Mucosa of rectum (tissue), 2 donors: Measurements from ENCODE around the gene EIF1AX.
"Not testable (repeated sequence)": the region's sequence is repeated elsewhere in the genome, so short reads cannot be mapped to it uniquely, and the experiment has no call there.

Experiments
- H3K27ac ChIP-seq, 2 donors: one replicate each; pipeline ENCODE4 v1.7.0; 2013; ENCODE audit warnings: inconsistent platforms in 2 of 2, low read depth in 2 of 2, low read length in 2 of 2
- H3K27me3 ChIP-seq, 2 donors: one replicate each; pipeline ENCODE4 v1.7.0; 2013; ENCODE audit warnings: low read length in 2 of 2; ENCODE audit not compliant: control insufficient read depth in 2 of 2, insufficient read depth in 2 of 2
- H3K36me3 ChIP-seq, 2 donors: one replicate each; pipeline ENCODE4 v1.7.0; 2013; ENCODE audit warnings: low read length in 2 of 2; ENCODE audit not compliant: control insufficient read depth in 2 of 2, insufficient read depth in 2 of 2
- H3K4me1 ChIP-seq, 2 donors: one replicate each; pipeline ENCODE4 v1.7.0; 2013; ENCODE audit warnings: low read length in 2 of 2, mild to moderate bottlenecking in 1 of 2; ENCODE audit not compliant: control insufficient read depth in 2 of 2, insufficient read depth in 2 of 2
- H3K4me3 ChIP-seq, 2 donors: one replicate each; pipeline ENCODE4 v1.7.0; 2013; ENCODE audit warnings: low read length in 2 of 2
- H3K9ac ChIP-seq, 2 donors: one replicate each; pipeline ENCODE4 v1.7.0; 2013; ENCODE audit warnings: low read length in 2 of 2, low read depth in 1 of 2, mild to moderate bottlenecking in 1 of 2
- H3K9me3 ChIP-seq, 2 donors: one replicate each; pipeline ENCODE4 v1.7.0; 2013; ENCODE audit warnings: low read length in 2 of 2; ENCODE audit not compliant: control insufficient read depth in 2 of 2
- donor health status: healthy.
- donor health status: Normal muscosa, but diverticular disease.

Gene EIF1AX

GRCh38 chrX:20141281-20142220, at the start of gene EIF1AX:
Gene EIF1AX (minus strand): TSS chrX:20141838. CDS start chrX:20141640, 198 bp downstream.
- H3K9ac ChIP-seq: peak within 1 kb of the TSS; percentile 81 to 93
- peak within 1 kb of the TSS; percentile 87 to 89 for H3K27ac ChIP-seq
- H3K27me3 ChIP-seq: no peaks in the 10 kb centered on the region
- no peaks in the 10 kb centered on the region for H3K9me3 ChIP-seq
- H3K4me3 ChIP-seq: peak within 1 kb of the TSS; percentile 84 to 88
- H3K4me1 ChIP-seq: peaks cover 6 to 9% of the 10 kb centered on the region in 2 donors
- H3K36me3 ChIP-seq: peaks cover 7 to 10% of the 10 kb centered on the region in 2 donors

- Histone ChIP-seq H3K4me1 (no peaks in the 10 kb centered on the region), H3K4me3 (no peak overlapping the region), H3K27ac (no peak overlapping the region), H3K27me3 (no peaks in the 10 kb centered on the region), H3K9me3 (no peaks in the 10 kb centered on the region), H3K9ac (no peak overlapping the region), H3K36me3 (peaks cover 0 to 5% of the 10 kb centered on the region in 2 donors)
These were observed 47.5 kb upstream of the EIF1AX start for GRCh38 chrX:20189171-20189570.

GRCh38 chrX:20181598-20182329, 40.1 kb upstream of the EIF1AX start:
- H3K27ac ChIP-seq: no peak overlapping the region
- H3K36me3 ChIP-seq: peaks cover 0 to 3% of the 10 kb centered on the region in 2 donors
- H3K27me3 ChIP-seq: no peaks in the 10 kb centered on the region
- no peaks in the 10 kb centered on the region for H3K9me3 ChIP-seq
- H3K4me3 ChIP-seq: no peak overlapping the region
- H3K9ac ChIP-seq: no peak overlapping the region
- H3K4me1 ChIP-seq: no peaks in the 10 kb centered on the region

GRCh38 chrX:20177093-20177492, 35.5 kb upstream of the EIF1AX start:
- Histone ChIP-seq H3K9me3 (no peaks in the 10 kb centered on the region), H3K27ac (no peak overlapping the region), H3K36me3 (peaks cover 11 to 19% of the 10 kb centered on the region in 2 donors), H3K9ac (no peak overlapping the region), H3K4me1 (no peaks in the 10 kb centered on the region), H3K27me3 (peaks cover 3 to 5% of the 10 kb centered on the region in 2 donors), H3K4me3 (no peak overlapping the region)

- Histone ChIP-seq H3K9ac (no peak overlapping the region), H3K27me3 (peaks cover 3 to 9% of the 10 kb centered on the region in 2 donors), H3K27ac (no peak overlapping the region), H3K36me3 (peaks cover 22 to 23% of the 10 kb centered on the region in 2 donors), H3K9me3 (no peaks in the 10 kb centered on the region), H3K4me1 (no peaks in the 10 kb centered on the region), H3K4me3 (no peak overlapping the region)
These were observed 32.2 kb upstream of the EIF1AX start for GRCh38 chrX:20173856-20174255.

- Histone ChIP-seq H3K4me1 (no peaks in the 10 kb centered on the region), H3K9me3 (no peaks in the 10 kb centered on the region), H3K36me3 (peaks cover 24 to 25% of the 10 kb centered on the region in 2 donors), H3K27me3 (peaks cover 3 to 9% of the 10 kb centered on the region in 2 donors), H3K27ac (no peak overlapping the region), H3K4me3 (no peak overlapping the region), H3K9ac (no peak overlapping the region)
These were observed 31.7 kb upstream of the EIF1AX start for GRCh38 chrX:20173313-20173712.

GRCh38 chrX:20171887-20172286, 30.2 kb upstream of the EIF1AX start:
- Histone ChIP-seq H3K9me3 (no peaks in the 10 kb centered on the region), H3K27ac (no peak overlapping the region), H3K9ac (no peak overlapping the region), H3K27me3 (peaks cover 3 to 9% of the 10 kb centered on the region in 2 donors), H3K36me3 (peaks cover 26 to 30% of the 10 kb centered on the region in 2 donors), H3K4me1 (no peaks in the 10 kb centered on the region), H3K4me3 (no peak overlapping the region)

GRCh38 chrX:20162516-20162915, 20.9 kb upstream of the EIF1AX start:
- H3K36me3 ChIP-seq: peaks cover 8 to 21% of the 10 kb centered on the region in 2 donors

GRCh38 chrX:20159797-20160385, 18.3 kb upstream of the EIF1AX start:
- Histone ChIP-seq H3K9ac (no peak overlapping the region), H3K4me1 (no peaks in the 10 kb centered on the region), H3K9me3 (no peaks in the 10 kb centered on the region), H3K4me3 (no peak overlapping the region), H3K27me3 (no peaks in the 10 kb centered on the region), H3K27ac (no peak overlapping the region), H3K36me3 (peaks cover 19 to 20% of the 10 kb centered on the region in 2 donors)

More at GRCh38 chrX:20162516-20162915, 20.9 kb upstream of the EIF1AX start:
- not testable (repeated sequence) for H3K4me1 ChIP-seq, H3K9ac ChIP-seq, H3K9me3 ChIP-seq, H3K27ac ChIP-seq, H3K27me3 ChIP-seq, H3K4me3 ChIP-seq
